GM18909 (cell line): Measurements from ENCODE around the gene MPV17L.
"Not testable (repeated sequence)": the region's sequence is repeated elsewhere in the genome, so short reads cannot be mapped to it uniquely, and the experiment has no call there.

ENCODE experiments used
- ATAC-seq: cut with Tn5 transposase; IDR thresholded peaks from one replicate; pipeline ENCODE4 v1.9.1; 2021; ENCODE audit warnings: mild to moderate bottlenecking; ENCODE audit not compliant: unreplicated experiment, poor library complexity

Gene MPV17L

GRCh38 chr16:15450624-15451023 lies 55.1 kb downstream of the MPV17L start:
- no peak for ATAC-seq

- ATAC-seq: no peak
Observed at GRCh38 chr16:15451098-15451731, 55.7 kb downstream of the MPV17L start.

- no peak for ATAC-seq
Observed at GRCh38 chr16:15452246-15452855, 56.8 kb downstream of the MPV17L start.

GRCh38 chr16:15453296-15453695 lies 57.7 kb downstream of the MPV17L start:
- not testable (repeated sequence) for ATAC-seq

GRCh38 chr16:15454933-15455332 lies 59.4 kb downstream of the MPV17L start:
- not testable (repeated sequence) for ATAC-seq

GRCh38 chr16:15457400-15457799 lies 61.8 kb downstream of the MPV17L start:
- ATAC-seq: no peak

- ATAC-seq: no peak
Observed at GRCh38 chr16:15457958-15458357, 62.4 kb downstream of the MPV17L start.

- ATAC-seq: no peak
Observed at GRCh38 chr16:15459791-15460190, 64.2 kb downstream of the MPV17L start.

GRCh38 chr16:15460601-15461000 lies 65.0 kb downstream of the MPV17L start:
- no peak for ATAC-seq

GRCh38 chr16:15461376-15461775 lies 65.8 kb downstream of the MPV17L start:
- ATAC-seq: no peak
